CD14-positive monocyte (primary cell): Measurements from ENCODE around the gene AQP12A. TPM values are rescaled to one million over a fixed set of nuclear protein-coding genes. Genes with fewer than 3 reads are reported as not detected.

Experiments used
- DNase-seq, 3 donors: peaks; one replicate each; pipeline ENCODE4 v3.0.0-alpha.2; 2011 to 2022
- H2AFZ ChIP-seq: 2 replicates; pipeline ENCODE4 v1.6.0; 2012; ENCODE audit warnings: mild to moderate bottlenecking, low read depth, low read length, inconsistent platforms; ENCODE audit not compliant: insufficient read depth, poor library complexity, severe bottlenecking
- H3K27ac ChIP-seq, 2 donors: 1 replicate in 1 of 2; 2 replicates in 1 of 2; pipeline ENCODE4 v1.5.1; 2012 to 2013; ENCODE audit warnings: low read length in 2 of 2, control low read depth in 1 of 2, inconsistent platforms in 1 of 2, low read depth in 1 of 2, mild to moderate bottlenecking in 1 of 2
- H3K27me3 ChIP-seq, 2 donors: one replicate each; pipeline versions ENCODE4 v1.6.0 to v1.6.1; 2011 to 2013; ENCODE audit warnings: low read length in 2 of 2; ENCODE audit not compliant: control insufficient read depth in 2 of 2, insufficient read depth in 2 of 2
- H3K36me3 ChIP-seq, 2 donors: replicated peaks in 1 of 2; 1 replicate in 1 of 2; 2 replicates in 1 of 2; pipeline versions ENCODE4 v1.5.1 to v1.6.1; 2012 to 2013; ENCODE audit warnings: low read length in 2 of 2, control low read depth in 1 of 2, inconsistent platforms in 1 of 2, mild to moderate bottlenecking in 1 of 2; ENCODE audit not compliant: insufficient read depth in 2 of 2, control insufficient read depth in 1 of 2
- H3K4me1 ChIP-seq, 2 donors: 1 replicate in 1 of 2; 2 replicates in 1 of 2; pipeline versions ENCODE4 v1.5.1 to v1.6.1; 2012 to 2013; ENCODE audit warnings: low read length in 2 of 2, control low read depth in 1 of 2, inconsistent platforms in 1 of 2, mild to moderate bottlenecking in 1 of 2, moderate library complexity in 1 of 2; ENCODE audit not compliant: insufficient read depth in 2 of 2, control insufficient read depth in 1 of 2
- H3K4me2 ChIP-seq: replicated peaks from 2 replicates; pipeline ENCODE3; 2012; ENCODE audit warnings: low read length, moderate library complexity, mild to moderate bottlenecking; ENCODE audit not compliant: poor library complexity, severe bottlenecking; ENCODE audit errors: extremely low read depth
- H3K4me3 ChIP-seq, 3 experiments: fragments of 200-600 bp in 1 of 3; sonication (generic) in 1 of 3; replicated peaks in 1 of 3; 1 replicate in 2 of 3; 2 replicates in 1 of 3; pipeline ENCODE4 v1.5.1; 2011 to 2013; ENCODE audit warnings: low read length in 3 of 3, mild to moderate bottlenecking in 3 of 3, control low read depth in 2 of 3, low read depth in 2 of 3, inconsistent platforms in 1 of 3, moderate library complexity in 1 of 3
- H3K79me2 ChIP-seq: 2 replicates; pipeline ENCODE4 v1.6.0; 2012; ENCODE audit warnings: mild to moderate bottlenecking, control low read depth, inconsistent platforms, low read length, moderate library complexity; ENCODE audit not compliant: insufficient read depth
- H3K9ac ChIP-seq: 2 replicates; pipeline ENCODE4 v1.6.0; 2017; ENCODE audit warnings: low read length, mild to moderate bottlenecking; ENCODE audit not compliant: insufficient read depth, poor library complexity, severe bottlenecking
- H3K9me3 ChIP-seq, 2 donors: replicated peaks in 1 of 2; 1 replicate in 1 of 2; 2 replicates in 1 of 2; pipeline versions ENCODE4 v1.5.1 to v1.6.1; 2012 to 2013; ENCODE audit warnings: low read length in 2 of 2, control low read depth in 1 of 2; ENCODE audit not compliant: control insufficient read depth in 1 of 2, insufficient read depth in 1 of 2
- H4K20me1 ChIP-seq: 2 replicates; pipeline ENCODE4 v1.6.0; 2012; ENCODE audit warnings: mild to moderate bottlenecking, low read length, control low read depth, moderate library complexity; ENCODE audit not compliant: insufficient read depth
- H3K27ac Mint-ChIP-seq, 7 donors: one replicate each; pipeline ENCODE4 v1.8.0; 2020; ENCODE audit warnings: mild to moderate bottlenecking in 7 of 7, mixed read lengths in 7 of 7, moderate library complexity in 6 of 7, inconsistent platforms in 2 of 7
- H3K27me3 Mint-ChIP-seq, 3 donors: one replicate each; pipeline ENCODE4 v1.8.0; 2021 to 2022; ENCODE audit warnings: low read depth in 3 of 3, mild to moderate bottlenecking in 3 of 3, mixed read lengths in 3 of 3, moderate library complexity in 3 of 3, inconsistent platforms in 1 of 3
- H3K36me3 Mint-ChIP-seq, 2 donors: one replicate each; pipeline ENCODE4 v1.8.0; 2020; ENCODE audit warnings: mixed read lengths in 2 of 2, inconsistent platforms in 1 of 2, mild to moderate bottlenecking in 1 of 2
- H3K4me1 Mint-ChIP-seq: one replicate; pipeline ENCODE4 v1.8.0; 2020; ENCODE audit warnings: mild to moderate bottlenecking, mixed read lengths
- H3K4me3 Mint-ChIP-seq, 2 donors: one replicate each; pipeline ENCODE4 v1.8.0; 2020; ENCODE audit warnings: mild to moderate bottlenecking in 2 of 2, mixed read lengths in 2 of 2, moderate library complexity in 1 of 2
- H3K9me3 Mint-ChIP-seq, 7 donors: one replicate each; pipeline ENCODE4 v1.8.0; 2020 to 2022; ENCODE audit warnings: mixed read lengths in 7 of 7, mild to moderate bottlenecking in 6 of 7, moderate library complexity in 6 of 7, inconsistent platforms in 2 of 7
- WGBS: methylation state at CpG from one replicate; pipeline ENCODE4 v1.1.5; 2013; ENCODE audit warnings: missing lambda C conversion rate; ENCODE audit not compliant: insufficient coverage; 5-methylcytosine and 5-hydroxymethylcytosine counted together
- intact Hi-C, 2 donors: fragments of 100-400 bp; cut with micrococcal nuclease; formaldehyde crosslinking; loops; one replicate each; pipeline versions ENCODE4 v1.15.0 to v1.15.1; 2023
- polyA plus RNA-seq, 3 donors: library from polyadenylated mRNA; depleted of rRNA in 1 of 3; unstranded in 2 of 3; stranded (reverse) in 1 of 3; fragments of 300-500 nt in 2 of 3; fragments of >200 nt in 1 of 3; fragmentation: Illumina TruSeq in 2 of 3; gene quantifications; 1 replicate in 2 of 3; 2 replicates in 1 of 3; pipeline ENCODE4 v1.2.3, GENCODE V29; 2012 to 2021
- TF ChIP-seq, protein P1 (sequence below): fragments of 200-600 bp; IDR thresholded peaks from one replicate; pipeline ENCODE4 v1.8.0; 2022; ENCODE audit warnings: antibody characterized with exemption, mild to moderate bottlenecking

The AQP12A gene
- polyA plus RNA-seq, 3 donors: not detected

GRCh38 chr2:240717181-240717641, 25.5 kb downstream of the AQP12A start:
- H4K20me1 ChIP-seq: no peaks in the 10 kb centered on the region
- H3K9ac ChIP-seq: no peak overlapping the region
- Mint-ChIP-seq H3K4me3 (no peak overlapping the region), H3K27me3 (peaks cover 0 to 5% (median 1%) of the 10 kb centered on the region in 3 donors), H3K4me1 (no peaks in the 10 kb centered on the region), H3K27ac (peak overlapping the region in 1 of 7 donors; percentile 50), H3K9me3 (no peaks in the 10 kb centered on the region), H3K36me3 (no peaks in the 10 kb centered on the region)
- H3K9me3 ChIP-seq: no peaks in the 10 kb centered on the region
- H3K79me2 ChIP-seq: no peaks in the 10 kb centered on the region
- no peaks in the 10 kb centered on the region for H3K27me3 ChIP-seq
- H3K4me1 ChIP-seq: no peaks in the 10 kb centered on the region
- H2AFZ ChIP-seq: no peak overlapping the region
- H3K4me3 ChIP-seq: no peak overlapping the region
- no peak overlapping the region for H3K4me2 ChIP-seq
- no peak for DNase-seq
- H3K36me3 ChIP-seq: no peaks in the 10 kb centered on the region
- intact Hi-C loops: no loop called here
- WGBS: 97% methylated on average over 16 of the region's 18 CpGs
- TF ChIP-seq, protein P1, sequence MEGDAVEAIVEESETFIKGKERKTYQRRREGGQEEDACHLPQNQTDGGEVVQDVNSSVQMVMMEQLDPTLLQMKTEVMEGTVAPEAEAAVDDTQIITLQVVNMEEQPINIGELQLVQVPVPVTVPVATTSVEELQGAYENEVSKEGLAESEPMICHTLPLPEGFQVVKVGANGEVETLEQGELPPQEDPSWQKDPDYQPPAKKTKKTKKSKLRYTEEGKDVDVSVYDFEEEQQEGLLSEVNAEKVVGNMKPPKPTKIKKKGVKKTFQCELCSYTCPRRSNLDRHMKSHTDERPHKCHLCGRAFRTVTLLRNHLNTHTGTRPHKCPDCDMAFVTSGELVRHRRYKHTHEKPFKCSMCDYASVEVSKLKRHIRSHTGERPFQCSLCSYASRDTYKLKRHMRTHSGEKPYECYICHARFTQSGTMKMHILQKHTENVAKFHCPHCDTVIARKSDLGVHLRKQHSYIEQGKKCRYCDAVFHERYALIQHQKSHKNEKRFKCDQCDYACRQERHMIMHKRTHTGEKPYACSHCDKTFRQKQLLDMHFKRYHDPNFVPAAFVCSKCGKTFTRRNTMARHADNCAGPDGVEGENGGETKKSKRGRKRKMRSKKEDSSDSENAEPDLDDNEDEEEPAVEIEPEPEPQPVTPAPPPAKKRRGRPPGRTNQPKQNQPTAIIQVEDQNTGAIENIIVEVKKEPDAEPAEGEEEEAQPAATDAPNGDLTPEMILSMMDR: no peak
- H3K27ac ChIP-seq: no peak overlapping the region

- Mint-ChIP-seq H3K36me3 (no peaks in the 10 kb centered on the region), H3K9me3 (no peaks in the 10 kb centered on the region), H3K27me3 (peaks cover 0 to 5% (median 1%) of the 10 kb centered on the region in 3 donors), H3K27ac (peak overlapping the region in 1 of 7 donors; percentile 50), H3K4me1 (no peaks in the 10 kb centered on the region), H3K4me3 (no peak overlapping the region)
- intact Hi-C loops: no loop called here
- no peak for DNase-seq
- WGBS: 93% methylated on average over 19 of the region's 31 CpGs
- H3K4me2 ChIP-seq: no peak overlapping the region
- no peaks in the 10 kb centered on the region for H3K4me1 ChIP-seq
- H3K36me3 ChIP-seq: no peaks in the 10 kb centered on the region
- H3K4me3 ChIP-seq: no peak overlapping the region
- H3K9me3 ChIP-seq: no peaks in the 10 kb centered on the region
- H3K27ac ChIP-seq: no peak overlapping the region
- H3K9ac ChIP-seq: no peak overlapping the region
- H3K79me2 ChIP-seq: no peaks in the 10 kb centered on the region
- no peaks in the 10 kb centered on the region for H3K27me3 ChIP-seq
- TF ChIP-seq, protein P1: no peak
- H2AFZ ChIP-seq: no peak overlapping the region
- no peaks in the 10 kb centered on the region for H4K20me1 ChIP-seq
These were observed 26.3 kb downstream of the AQP12A start for GRCh38 chr2:240717681-240718581.
